ENCODE measurements around the gene GPR119. TPM values are rescaled to one million over a fixed set of nuclear protein-coding genes. Genes with fewer than 3 reads are reported as not detected.

Gene GPR119
- total RNA-seq, 2 donors from 2014 or later: 1.8 to 15.2 TPM

DNA sequence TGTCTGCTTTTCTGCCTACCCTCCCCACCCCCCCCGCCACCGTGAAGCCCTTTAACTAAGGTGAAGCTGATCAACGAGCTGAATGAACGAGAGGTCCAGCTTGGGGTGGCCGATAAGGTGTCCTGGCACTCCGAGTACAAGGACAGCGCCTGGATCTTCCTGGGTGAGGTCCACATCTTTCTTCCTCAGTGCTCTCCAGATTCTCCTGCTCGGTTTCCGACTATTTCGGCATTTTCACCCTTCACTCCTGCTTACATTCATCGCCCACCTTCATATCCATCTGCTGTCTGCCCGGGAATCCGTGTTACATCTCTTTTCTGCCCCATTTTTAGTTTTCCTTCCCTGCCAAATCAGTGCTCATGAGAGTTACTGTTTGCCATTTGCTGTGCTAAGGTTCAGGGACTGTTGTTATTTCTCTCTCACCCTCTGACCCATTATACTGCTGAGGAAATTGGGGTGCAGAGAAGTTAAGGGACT, 16.8 kb upstream of the GPR119 start:
- WGBS, 2 donors: 0 to 1% methylated on average over 6 to 12 of the region's 13 CpGs
- TF ChIP-seq, protein P1, sequence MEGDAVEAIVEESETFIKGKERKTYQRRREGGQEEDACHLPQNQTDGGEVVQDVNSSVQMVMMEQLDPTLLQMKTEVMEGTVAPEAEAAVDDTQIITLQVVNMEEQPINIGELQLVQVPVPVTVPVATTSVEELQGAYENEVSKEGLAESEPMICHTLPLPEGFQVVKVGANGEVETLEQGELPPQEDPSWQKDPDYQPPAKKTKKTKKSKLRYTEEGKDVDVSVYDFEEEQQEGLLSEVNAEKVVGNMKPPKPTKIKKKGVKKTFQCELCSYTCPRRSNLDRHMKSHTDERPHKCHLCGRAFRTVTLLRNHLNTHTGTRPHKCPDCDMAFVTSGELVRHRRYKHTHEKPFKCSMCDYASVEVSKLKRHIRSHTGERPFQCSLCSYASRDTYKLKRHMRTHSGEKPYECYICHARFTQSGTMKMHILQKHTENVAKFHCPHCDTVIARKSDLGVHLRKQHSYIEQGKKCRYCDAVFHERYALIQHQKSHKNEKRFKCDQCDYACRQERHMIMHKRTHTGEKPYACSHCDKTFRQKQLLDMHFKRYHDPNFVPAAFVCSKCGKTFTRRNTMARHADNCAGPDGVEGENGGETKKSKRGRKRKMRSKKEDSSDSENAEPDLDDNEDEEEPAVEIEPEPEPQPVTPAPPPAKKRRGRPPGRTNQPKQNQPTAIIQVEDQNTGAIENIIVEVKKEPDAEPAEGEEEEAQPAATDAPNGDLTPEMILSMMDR (IDR thresholded peaks at IDR 0.05): no peak
- TF ChIP-seq POLR2A (IDR thresholded peaks at IDR 0.05): no peak
- H3K27me3 ChIP-seq: no peaks in the 10 kb centered on the region
- no peaks in the 10 kb centered on the region for H3K4me1 ChIP-seq
- no peaks in the 10 kb centered on the region for H3K36me3 ChIP-seq (replicated peaks in 1 of 2; ENCODE audit: insufficient read depth in 1 of 2, low read depth in 2 of 2)
- H3K9me3 ChIP-seq: no peaks in the 10 kb centered on the region
- no peak for ATAC-seq
- no peak for DNase-seq
- peak overlapping the region; percentile 27 to 41 for H3K4me3 ChIP-seq
- intact Hi-C loops (cut with DNase I): no loop called here
- peak overlapping the region in 3 of 4 donors; percentile 52 to 84 (median 82) for H3K27ac ChIP-seq

DNA sequence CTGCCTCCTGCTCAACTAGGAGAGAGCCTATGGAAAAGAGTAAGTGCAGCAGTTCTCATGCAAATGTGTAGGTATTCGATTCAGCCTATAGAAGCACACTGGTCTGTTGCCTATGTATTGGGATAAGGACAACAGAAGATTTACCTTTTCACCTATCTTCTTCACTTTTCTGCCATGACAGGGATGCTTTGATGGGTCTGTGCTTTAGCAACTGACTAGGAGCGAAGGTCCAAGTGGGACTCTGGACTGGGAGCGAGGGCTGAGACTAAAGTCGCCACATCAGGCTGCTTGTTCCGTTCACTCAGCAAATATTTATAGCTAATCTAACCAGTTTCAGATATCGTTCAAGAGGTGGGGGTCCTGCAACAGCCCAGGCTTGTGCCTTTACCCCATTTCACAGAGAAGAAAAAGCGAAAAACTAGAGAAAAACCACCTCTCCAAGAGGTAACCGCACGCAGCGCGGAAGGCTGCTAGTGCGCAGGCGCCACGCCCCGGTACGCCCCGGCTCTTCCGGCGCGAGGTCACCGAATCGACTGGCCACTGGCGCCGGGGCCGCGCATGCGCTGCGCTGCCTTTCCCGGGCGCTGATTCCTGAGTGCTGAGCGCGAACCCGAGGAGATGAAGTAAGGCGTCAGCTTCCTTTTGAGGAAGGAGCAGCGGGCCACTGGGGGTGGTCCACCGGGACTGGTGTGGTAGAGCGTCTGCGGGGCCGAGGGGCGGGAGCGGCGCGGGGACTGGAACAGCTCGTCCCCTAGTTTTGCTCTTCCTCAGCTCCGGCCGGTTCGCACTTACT, 16.1 kb upstream of the GPR119 start, which contains the start of gene RBMX2:
RBMX2 (plus strand) TSS at position 573 of the 793 bp plus-strand sequence; CDS start at position 619, 46 bp downstream.
- peak within 1 kb of the TSS in 3 of 4 donors; percentile 52 to 84 (median 82) for H3K27ac ChIP-seq
- peak within 1 kb of the TSS; percentile 27 to 41 for H3K4me3 ChIP-seq
- H3K27me3 ChIP-seq: no peaks in the 10 kb centered on the region
- no peaks in the 10 kb centered on the region for H3K9me3 ChIP-seq
- intact Hi-C loops (cut with DNase I): no loop called here
- H3K4me1 ChIP-seq: no peaks in the 10 kb centered on the region
- WGBS, 2 donors: 1 to 2% methylated on average over 4 to 36 of the region's 47 CpGs
- peak; percentile 98 for ATAC-seq
- TF ChIP-seq POLR2A (IDR thresholded peaks at IDR 0.05): peak in 2 of 3 donors; percentile 71 to 72
- TF ChIP-seq, protein P1 (IDR thresholded peaks at IDR 0.05): no peak
- peak; percentile 76 to 83 (median 80) for DNase-seq
- H3K36me3 ChIP-seq (replicated peaks in 1 of 2; ENCODE audit: insufficient read depth in 1 of 2, low read depth in 2 of 2): no peaks in the 10 kb centered on the region

DNA sequence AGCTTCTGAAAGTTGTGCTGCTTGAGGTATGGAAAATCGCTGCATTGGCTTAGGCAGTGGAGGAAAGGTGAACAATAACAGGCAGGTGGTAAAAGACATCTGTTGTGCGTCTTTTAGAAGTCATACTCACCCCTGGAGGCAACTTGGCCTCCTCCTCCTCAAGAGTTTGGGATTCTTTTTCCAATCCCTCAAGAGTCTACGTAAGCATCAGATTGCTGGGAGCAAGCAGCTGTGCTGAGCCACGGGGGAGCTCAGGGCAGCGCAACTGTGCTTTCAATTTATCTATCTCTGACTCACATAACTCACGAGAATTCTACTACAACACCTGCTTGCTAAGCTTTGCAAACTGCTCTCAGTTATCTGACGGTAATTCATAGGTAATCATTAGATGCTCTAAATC, 9.9 kb upstream of the GPR119 start:
- 36 to 60% methylated on average over 7 of the region's 7 CpGs for WGBS, 2 donors
- Histone ChIP-seq H3K27ac (no peak overlapping the region), H3K4me3 (no peak overlapping the region), H3K27me3 (no peaks in the 10 kb centered on the region), H3K9me3 (no peaks in the 10 kb centered on the region), H3K36me3 (replicated peaks in 1 of 2; ENCODE audit: insufficient read depth in 1 of 2, low read depth in 2 of 2) (no peaks in the 10 kb centered on the region), H3K4me1 (no peaks in the 10 kb centered on the region)
- intact Hi-C loops (cut with DNase I): no loop called here
- TF ChIP-seq, protein P1 (IDR thresholded peaks at IDR 0.05): no peak
- no peak for TF ChIP-seq POLR2A (IDR thresholded peaks at IDR 0.05)
- ATAC-seq (no peak), DNase-seq (no peak)

DNA sequence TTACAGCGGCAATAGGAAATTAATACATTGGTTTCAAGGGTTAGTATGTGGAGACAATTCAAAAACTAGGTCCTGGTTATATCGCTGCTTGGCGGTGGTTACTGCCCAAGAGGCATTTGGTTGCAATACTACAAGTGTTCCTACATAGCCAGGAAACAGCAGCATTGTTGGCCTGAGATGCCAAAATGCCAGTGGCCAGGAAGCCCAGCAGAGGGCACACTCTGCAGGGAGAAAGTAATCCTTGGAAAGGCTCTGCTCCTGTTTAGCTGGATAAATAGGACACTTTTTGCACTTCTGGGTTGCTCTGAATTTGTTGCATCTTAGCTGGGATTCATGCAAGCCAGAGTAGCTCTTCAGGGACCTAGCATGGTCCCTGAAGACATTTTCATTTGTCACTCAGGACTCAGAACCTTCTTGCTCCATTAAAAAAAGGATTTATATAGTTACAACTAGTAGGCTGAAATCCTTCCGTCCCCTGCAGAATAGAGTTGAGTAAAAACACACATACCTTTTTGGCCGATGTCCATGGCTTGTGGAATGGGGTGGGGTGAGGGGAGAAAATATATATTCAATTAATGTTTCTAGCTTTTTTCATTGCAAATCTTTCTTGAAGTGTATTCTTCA, 8.1 kb upstream of the GPR119 start:
- intact Hi-C loops (cut with DNase I): loop anchor here (5.0 kb wide), 1 partner anchor 524 kb away; no protein-coding TSS in a partner anchor
- Histone ChIP-seq H3K27ac (no peak overlapping the region), H3K4me3 (no peak overlapping the region), H3K9me3 (no peaks in the 10 kb centered on the region), H3K36me3 (replicated peaks in 1 of 2; ENCODE audit: insufficient read depth in 1 of 2, low read depth in 2 of 2) (no peaks in the 10 kb centered on the region), H3K27me3 (no peaks in the 10 kb centered on the region), H3K4me1 (no peaks in the 10 kb centered on the region)
- TF ChIP-seq, protein P1 (IDR thresholded peaks at IDR 0.05): peak; percentile 18 to 73 (median 52)
- TF ChIP-seq POLR2A (IDR thresholded peaks at IDR 0.05): no peak
- WGBS, 2 donors: 15 to 21% methylated on average over 5 of the region's 5 CpGs
- peak; percentile 64 for ATAC-seq
- DNase-seq: peak; percentile 42 to 69 (median 54)
